T-helper 17 cell (primary cell): Measurements from ENCODE around the gene PLEKHA7. TPM values are rescaled to one million over a fixed set of nuclear protein-coding genes. Genes with fewer than 3 reads are reported as not detected.

Source experiments
- ATAC-seq: fragments of 150-1000 bp; cut with Tn5 transposase; 2 replicates; pipeline ENCODE4 v1.10.0; 2021; ENCODE audit warnings: mild to moderate bottlenecking, moderate library complexity
- DNase-seq, 3 donors: peaks; one replicate each; pipeline versions ENCODE4 v3.0.0 to v3.0.0-alpha.2; 2020 to 2021
- H3K9me3 ChIP-seq: one replicate; pipeline ENCODE4 v1.7.0; 2013; ENCODE audit warnings: low read length, mild to moderate bottlenecking; ENCODE audit not compliant: control insufficient read depth, poor library complexity, severe bottlenecking
- H3K27ac Mint-ChIP-seq: one replicate; pipeline ENCODE4 v1.8.0; 2022; ENCODE audit warnings: mild to moderate bottlenecking, moderate library complexity, mixed read lengths
- H3K27me3 Mint-ChIP-seq: one replicate; pipeline ENCODE4 v1.8.0; 2022; ENCODE audit warnings: mixed read lengths
- H3K36me3 Mint-ChIP-seq: one replicate; pipeline ENCODE4 v1.8.0; 2022; ENCODE audit warnings: low read depth, mixed read lengths
- H3K4me1 Mint-ChIP-seq: one replicate; pipeline ENCODE4 v1.8.0; 2022; ENCODE audit warnings: mild to moderate bottlenecking, mixed read lengths
- H3K4me3 Mint-ChIP-seq: one replicate; pipeline ENCODE4 v1.8.0; 2022; ENCODE audit warnings: mild to moderate bottlenecking, moderate library complexity, mixed read lengths
- total RNA-seq, 4 donors: library from RNA in 2 of 4; stranded (reverse) in 2 of 4; gene quantifications; one replicate each; pipeline ENCODE4 v1.2.3 and lab custom pipeline; 2022 to 2026

PLEKHA7 gene
- total RNA-seq, 2 donors from 2014 or later, result 5.3 to 10.9 TPM

- Mint-ChIP-seq H3K4me3 (no peak overlapping the region), H3K27ac (no peak overlapping the region), H3K27me3 (no peaks in the 10 kb centered on the region), H3K4me1 (peaks cover 22% of the 10 kb centered on the region), H3K36me3 (peaks cover 9% of the 10 kb centered on the region)
- no peaks in the 10 kb centered on the region for H3K9me3 ChIP-seq
- DNase-seq (no peak), ATAC-seq (no peak)
Observed at GRCh38 chr11:16981651-16982194, 32.5 kb downstream of the PLEKHA7 start.

GRCh38 chr11:16979703-16980622 is 34.3 kb downstream of the PLEKHA7 start:
- H3K4me1 Mint-ChIP-seq, result peaks cover 11% of the 10 kb centered on the region
- DNase-seq (no peak), ATAC-seq (no peak)
- no peaks in the 10 kb centered on the region for H3K9me3 ChIP-seq
- H3K27ac Mint-ChIP-seq, result no peak overlapping the region
- H3K4me3 Mint-ChIP-seq, result no peak overlapping the region
- peaks cover 9% of the 10 kb centered on the region for H3K36me3 Mint-ChIP-seq
- no peaks in the 10 kb centered on the region for H3K27me3 Mint-ChIP-seq

GRCh38 chr11:16977994-16978315 is 36.3 kb downstream of the PLEKHA7 start:
- Mint-ChIP-seq H3K27ac (no peak overlapping the region), H3K36me3 (peaks cover 6% of the 10 kb centered on the region), H3K27me3 (no peaks in the 10 kb centered on the region), H3K4me1 (peaks cover 8% of the 10 kb centered on the region), H3K4me3 (no peak overlapping the region)
- ATAC-seq, result no peak
- H3K9me3 ChIP-seq, result no peaks in the 10 kb centered on the region
- no peak for DNase-seq

GRCh38 chr11:16977136-16977993 is 36.8 kb downstream of the PLEKHA7 start:
- Mint-ChIP-seq H3K4me3 (no peak overlapping the region), H3K4me1 (peaks cover 8% of the 10 kb centered on the region), H3K36me3 (peaks cover 6% of the 10 kb centered on the region), H3K27ac (no peak overlapping the region), H3K27me3 (no peaks in the 10 kb centered on the region)
- H3K9me3 ChIP-seq, result no peaks in the 10 kb centered on the region
- ATAC-seq, result no peak
- no peak for DNase-seq

- peaks cover 6% of the 10 kb centered on the region for H3K36me3 Mint-ChIP-seq
- no peaks in the 10 kb centered on the region for H3K9me3 ChIP-seq
- DNase-seq (no peak), ATAC-seq (no peak)
- H3K4me1 Mint-ChIP-seq, result peaks cover 8% of the 10 kb centered on the region
- H3K27me3 Mint-ChIP-seq, result no peaks in the 10 kb centered on the region
- H3K27ac Mint-ChIP-seq, result no peak overlapping the region
- no peak overlapping the region for H3K4me3 Mint-ChIP-seq
Observed at GRCh38 chr11:16976379-16976778, 37.8 kb downstream of the PLEKHA7 start.

GRCh38 chr11:16975906-16976305 is 38.3 kb downstream of the PLEKHA7 start:
- no peak overlapping the region for H3K4me3 Mint-ChIP-seq
- no peak overlapping the region for H3K27ac Mint-ChIP-seq
- peaks cover 6% of the 10 kb centered on the region for H3K36me3 Mint-ChIP-seq
- peaks cover 8% of the 10 kb centered on the region for H3K4me1 Mint-ChIP-seq
- DNase-seq (no peak), ATAC-seq (no peak)
- no peaks in the 10 kb centered on the region for H3K9me3 ChIP-seq
- H3K27me3 Mint-ChIP-seq, result no peaks in the 10 kb centered on the region

GRCh38 chr11:16973338-16973964 is 40.8 kb downstream of the PLEKHA7 start:
- ATAC-seq (no peak), DNase-seq (no peak)
- Mint-ChIP-seq H3K4me1 (peaks cover 14% of the 10 kb centered on the region), H3K27ac (no peak overlapping the region), H3K27me3 (no peaks in the 10 kb centered on the region), H3K4me3 (no peak overlapping the region), H3K36me3 (peaks cover 6% of the 10 kb centered on the region)
- no peaks in the 10 kb centered on the region for H3K9me3 ChIP-seq

- Mint-ChIP-seq H3K27me3 (no peaks in the 10 kb centered on the region), H3K4me1 (peaks cover 14% of the 10 kb centered on the region), H3K27ac (no peak overlapping the region), H3K36me3 (no peaks in the 10 kb centered on the region), H3K4me3 (no peak overlapping the region)
- DNase-seq, result no peak
- no peak for ATAC-seq
- no peaks in the 10 kb centered on the region for H3K9me3 ChIP-seq
Observed at GRCh38 chr11:16969010-16969999, 44.9 kb downstream of the PLEKHA7 start.

- no peak overlapping the region for H3K4me3 Mint-ChIP-seq
- no peak overlapping the region for H3K27ac Mint-ChIP-seq
- ATAC-seq, result no peak
- no peaks in the 10 kb centered on the region for H3K36me3 Mint-ChIP-seq
- H3K27me3 Mint-ChIP-seq, result no peaks in the 10 kb centered on the region
- DNase-seq, result no peak
- peaks cover 17% of the 10 kb centered on the region for H3K4me1 Mint-ChIP-seq
- no peaks in the 10 kb centered on the region for H3K9me3 ChIP-seq
Observed at GRCh38 chr11:16968196-16968595, 46.0 kb downstream of the PLEKHA7 start.

GRCh38 chr11:16966930-16967671 is 47.1 kb downstream of the PLEKHA7 start:
- Mint-ChIP-seq H3K4me1 (peaks cover 21% of the 10 kb centered on the region), H3K36me3 (no peaks in the 10 kb centered on the region), H3K27me3 (no peaks in the 10 kb centered on the region), H3K4me3 (no peak overlapping the region), H3K27ac (no peak overlapping the region)
- H3K9me3 ChIP-seq, result no peaks in the 10 kb centered on the region
- no peak for ATAC-seq
- DNase-seq, result no peak

- Mint-ChIP-seq H3K27me3 (no peaks in the 10 kb centered on the region), H3K27ac (no peak overlapping the region), H3K4me1 (peaks cover 21% of the 10 kb centered on the region), H3K36me3 (no peaks in the 10 kb centered on the region), H3K4me3 (no peak overlapping the region)
- DNase-seq (no peak), ATAC-seq (no peak)
- no peaks in the 10 kb centered on the region for H3K9me3 ChIP-seq
Observed at GRCh38 chr11:16964501-16964900, 49.7 kb downstream of the PLEKHA7 start.
